H1 (cell line): Measurements from ENCODE around the gene TMPRSS13. TPM values are rescaled to one million over a fixed set of nuclear protein-coding genes. Genes with fewer than 3 reads are reported as not detected.

Experiments used
- BCL11A ChIP-seq, 2 experiments: IDR thresholded peaks; one replicate each; pipeline ENCODE4 v1.6.1; 2011; ENCODE audit warnings: low read depth in 2 of 2, low read length in 2 of 2, mild to moderate bottlenecking in 2 of 2
- CBX5 ChIP-seq: fragments of 300-800, 300-1000 bp; sonication (generic); IDR thresholded peaks from 2 replicates; pipeline ENCODE4 v1.7.1; 2016; ENCODE audit warnings: antibody characterized with exemption, low read length, low read depth
- CHD1 ChIP-seq: IDR thresholded peaks from 2 replicates; pipeline ENCODE4 v1.6.1; 2012; ENCODE audit warnings: low read depth, low read length, improper control_type of control experiment
- polyA plus RNA-seq, 7 experiments: library from polyadenylated mRNA; depleted of rRNA in 3 of 7; stranded (reverse) in 5 of 7; unstranded in 2 of 7; fragments of >200 nt in 5 of 7; fragments of 200-250 nt in 2 of 7; gene quantifications; 1 replicate in 5 of 7; 2 replicates in 1 of 7; 4 replicates in 1 of 7; pipeline versions ENCODE4 v1.2.1 to v1.2.3, GENCODE V29; 2011 to 2013; ENCODE audit warnings: missing spikeins in 2 of 7, mixed read lengths in 2 of 7
- total RNA-seq: library from RNA; stranded (reverse); fragmentation: NEBNext Ultra II Directional; extraction: Animal tissue kit (Norgen Biotek cat#: 25700); gene quantifications from 2 replicates; pipeline ENCODE4 v1.2.1, GENCODE V29; 2021
- TF ChIP-seq, protein P1 (sequence below): IDR thresholded peaks from 2 replicates; pipeline ENCODE4 v1.6.1; 2011; ENCODE audit warnings: low read length, improper control_type of control experiment

TMPRSS13 gene
- total and polyA plus RNA-seq, 2 of the 8 experiments (the other 6 are each of a cell fraction or from before 2014, with no cell fraction given): 0.61 to 0.79 TPM

DNA sequence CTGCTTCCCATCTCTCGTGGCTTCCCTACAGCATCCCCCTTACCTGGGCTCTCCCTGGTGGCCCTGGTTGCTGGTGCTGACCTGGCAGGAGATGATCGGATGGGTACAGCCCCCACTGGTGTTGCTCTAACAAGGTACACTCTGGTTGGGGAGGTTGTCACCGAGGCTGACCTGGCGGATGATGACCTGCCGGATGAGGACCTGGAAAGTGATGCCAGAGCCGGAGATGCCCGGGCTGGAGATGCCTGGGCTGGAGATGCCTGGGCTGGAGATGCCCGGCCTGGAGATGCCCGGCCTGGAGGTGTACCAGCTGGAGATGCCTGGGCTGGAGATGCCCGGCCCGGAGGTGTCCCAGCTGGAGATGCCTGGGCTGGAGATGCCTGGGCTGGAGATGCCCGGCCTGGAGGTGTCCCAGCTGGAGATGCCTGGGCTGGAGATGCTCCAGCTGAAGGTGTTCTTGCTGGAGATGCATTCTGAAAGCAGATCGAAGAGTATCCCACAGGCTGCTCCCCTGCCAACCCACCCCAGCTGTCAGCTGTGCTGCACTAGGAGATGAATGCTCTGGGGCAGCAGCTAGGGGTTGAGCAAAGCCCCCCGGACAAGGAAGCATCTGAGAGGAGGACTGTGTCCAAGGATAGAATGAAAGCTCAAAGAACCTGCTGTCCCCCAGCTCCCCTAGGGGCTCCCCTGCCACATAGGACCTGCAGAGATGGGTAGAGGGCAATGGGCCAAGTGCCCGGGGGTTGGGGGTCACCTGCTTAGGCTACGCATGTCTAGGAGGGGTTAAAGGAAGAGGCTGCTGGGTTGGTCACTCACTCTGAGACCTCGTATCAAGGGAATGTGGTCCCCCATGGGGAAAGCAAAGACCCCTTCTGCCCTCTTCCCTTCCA is 10.6 kb downstream of the TMPRSS13 start (continued):
- TF ChIP-seq BCL11A (IDR thresholded peaks at IDR 0.05; ENCODE audit: low read depth in 2 of 2, low read length in 2 of 2) (no peak), CBX5 (no peak), CHD1 (no peak)
- TF ChIP-seq, protein P1, sequence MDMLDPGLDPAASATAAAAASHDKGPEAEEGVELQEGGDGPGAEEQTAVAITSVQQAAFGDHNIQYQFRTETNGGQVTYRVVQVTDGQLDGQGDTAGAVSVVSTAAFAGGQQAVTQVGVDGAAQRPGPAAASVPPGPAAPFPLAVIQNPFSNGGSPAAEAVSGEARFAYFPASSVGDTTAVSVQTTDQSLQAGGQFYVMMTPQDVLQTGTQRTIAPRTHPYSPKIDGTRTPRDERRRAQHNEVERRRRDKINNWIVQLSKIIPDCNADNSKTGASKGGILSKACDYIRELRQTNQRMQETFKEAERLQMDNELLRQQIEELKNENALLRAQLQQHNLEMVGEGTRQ: no peak
